ENCODE measurements around the gene ENGASE. TPM values are rescaled to one million over a fixed set of nuclear protein-coding genes. Genes with fewer than 3 reads are reported as not detected.
"Not testable (repeated sequence)": the region's sequence is repeated elsewhere in the genome, so short reads cannot be mapped to it uniquely, and the experiment has no call there.

ENGASE gene
- total and polyA plus RNA-seq, 2 experiments from 2014 or later = 5.1 to 8.4 TPM

DNA sequence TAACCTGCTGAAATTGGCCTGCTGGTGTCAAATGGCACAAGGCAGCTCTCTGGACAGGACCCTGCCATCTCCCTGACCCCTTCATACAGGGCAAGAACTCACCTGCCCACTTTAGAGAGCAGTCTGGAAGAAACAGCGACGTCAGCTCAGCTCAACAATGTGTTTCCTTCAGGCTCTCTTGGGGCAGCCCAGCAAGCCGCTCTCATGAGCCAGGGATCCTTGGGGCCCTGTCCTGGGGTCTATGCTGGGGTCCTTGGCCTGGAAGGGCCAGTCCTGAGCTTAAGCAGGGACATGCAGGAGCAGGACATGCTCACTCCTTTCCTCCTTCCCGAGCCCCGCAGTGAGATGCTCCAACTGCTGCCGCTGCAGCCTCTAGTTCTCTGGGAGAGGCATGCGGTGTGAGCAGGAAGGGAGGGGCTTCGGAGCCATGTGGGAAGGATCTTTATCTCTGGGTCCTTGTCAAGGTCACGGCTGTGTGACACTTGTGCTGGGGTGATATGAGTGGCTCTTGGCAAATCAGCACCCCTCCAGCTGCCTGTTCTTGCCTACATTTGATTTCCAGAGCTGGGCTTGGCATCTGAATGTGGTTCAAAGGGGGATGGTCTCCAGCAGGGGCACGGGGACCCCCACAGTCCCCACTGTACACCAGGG is 47.2 kb upstream of the ENGASE start:
- 0 out of 2 replicates have a peak, but pooled peaks cover 4% of the 10 kb centered on the region for H3F3A ChIP-seq (ENCODE audit: insufficient read depth)
- peaks cover 39% of the 10 kb centered on the region for H3K4me1 ChIP-seq (ENCODE audit: insufficient read depth)
- H3K27me3 ChIP-seq (replicated peaks; ENCODE audit: insufficient read depth) = no peaks in the 10 kb centered on the region
- 15 to 21% methylated on average over 10 of the region's 10 CpGs for WGBS, 2 experiments (ENCODE audit: low coverage in 1 of 2, low lambda C conversion rate in 2 of 2, missing lambda C conversion rate in 2 of 2)
- no peaks in the 10 kb centered on the region for H3K9me3 ChIP-seq (ENCODE audit: low read depth)
- H2AFZ ChIP-seq = no peak overlapping the region
- H3K27ac ChIP-seq = no peak overlapping the region
- H4K20me1 ChIP-seq (ENCODE audit: insufficient read depth) = no peaks in the 10 kb centered on the region
- 0 out of 2 replicates have a peak overlapping the region, but pooled peaks have one; percentile 1 for H3K9ac ChIP-seq
- H3K36me3 ChIP-seq (ENCODE audit: low read depth) = no peaks in the 10 kb centered on the region
- H3K9me2 ChIP-seq (ENCODE audit: insufficient read depth) = no peaks in the 10 kb centered on the region
- DNase-seq = peak; percentile 43
- peak overlapping the region; percentile 56 for H3K4me2 ChIP-seq (ENCODE audit: unreplicated experiment)
- TF ChIP-seq EZH2phosphoT487 (IDR thresholded peaks at IDR 0.05; ENCODE audit: insufficient read depth, low read depth) (no peak), EZH2 (IDR thresholded peaks at IDR 0.05; ENCODE audit: insufficient read depth, poor library complexity, severe bottlenecking) (no peak)
- in situ Hi-C loops (cut with MboI) = no loop called here
- no peaks in the 10 kb centered on the region for H3K79me2 ChIP-seq (ENCODE audit: insufficient read depth)
- 0 out of 2 replicates have a peak overlapping the region, but pooled peaks have one; percentile 34 for H3K4me3 ChIP-seq

GRCh38 chr17:79027925-79028491 is 46.6 kb upstream of the ENGASE start:
- in situ Hi-C loops (cut with MboI) = no loop called here
- peak overlapping the region; percentile 56 for H3K4me2 ChIP-seq (ENCODE audit: unreplicated experiment)
- H3K9ac ChIP-seq = 0 out of 2 replicates have a peak overlapping the region, but pooled peaks have one; percentile 1
- WGBS, 2 experiments (ENCODE audit: low coverage in 1 of 2, low lambda C conversion rate in 2 of 2, missing lambda C conversion rate in 2 of 2) = 25 to 27% methylated on average over 16 of the region's 16 CpGs
- no peak overlapping the region for H3K27ac ChIP-seq
- peaks cover 39% of the 10 kb centered on the region for H3K4me1 ChIP-seq (ENCODE audit: insufficient read depth)
- H3K27me3 ChIP-seq (replicated peaks; ENCODE audit: insufficient read depth) = no peaks in the 10 kb centered on the region
- H3K36me3 ChIP-seq (ENCODE audit: low read depth) = no peaks in the 10 kb centered on the region
- no peaks in the 10 kb centered on the region for H3K9me2 ChIP-seq (ENCODE audit: insufficient read depth)
- no peaks in the 10 kb centered on the region for H4K20me1 ChIP-seq (ENCODE audit: insufficient read depth)
- TF ChIP-seq EZH2phosphoT487 (IDR thresholded peaks at IDR 0.05; ENCODE audit: insufficient read depth, low read depth) (no peak), EZH2 (IDR thresholded peaks at IDR 0.05; ENCODE audit: insufficient read depth, poor library complexity, severe bottlenecking) (no peak)
- H2AFZ ChIP-seq = no peak overlapping the region
- H3K4me3 ChIP-seq = no peak overlapping the region
- DNase-seq = peak; percentile 37
- H3K9me3 ChIP-seq (ENCODE audit: low read depth) = no peaks in the 10 kb centered on the region
- 0 out of 2 replicates have a peak, but pooled peaks cover 4% of the 10 kb centered on the region for H3F3A ChIP-seq (ENCODE audit: insufficient read depth)
- no peaks in the 10 kb centered on the region for H3K79me2 ChIP-seq (ENCODE audit: insufficient read depth)

DNA sequence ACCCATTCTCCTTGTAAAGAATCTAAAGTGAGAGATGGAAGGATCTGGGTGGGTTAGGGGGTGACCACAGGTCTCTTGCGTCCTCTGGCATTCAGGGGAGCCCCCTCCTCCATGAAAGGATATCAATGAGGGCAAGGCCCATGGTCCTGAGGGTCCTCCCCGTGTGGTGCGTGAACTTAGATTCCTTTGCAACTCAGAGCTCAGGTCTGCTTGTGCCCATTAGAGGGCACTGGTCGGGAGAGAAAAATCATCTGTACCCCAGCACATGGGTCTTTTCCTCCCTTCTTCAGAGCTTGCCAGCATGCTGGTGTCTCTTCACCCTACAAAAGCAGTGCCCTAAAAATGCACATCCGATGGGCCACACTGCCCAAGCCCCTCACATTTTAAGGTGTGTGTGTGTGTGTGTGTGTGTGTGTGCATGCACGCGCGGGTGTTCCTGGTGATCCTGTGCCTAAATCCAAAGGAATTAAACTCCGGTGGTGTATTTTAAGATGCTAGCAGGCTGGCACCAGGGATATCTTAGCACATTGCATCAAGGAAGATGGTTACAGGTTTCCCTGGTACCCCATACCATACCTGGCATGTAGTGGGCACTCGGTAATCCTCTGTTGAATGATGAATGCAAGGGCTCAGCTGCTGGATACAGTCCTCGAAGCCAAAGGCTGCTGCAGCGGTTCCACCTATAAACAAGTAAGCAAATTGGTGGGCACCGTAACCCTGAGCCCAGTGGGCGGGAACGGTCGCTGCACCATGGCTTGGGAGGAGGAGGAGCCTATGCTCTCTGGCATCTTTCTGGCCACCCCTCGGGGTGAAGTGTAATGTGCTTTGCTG is 45.9 kb upstream of the ENGASE start:
- H3K4me2 ChIP-seq (ENCODE audit: unreplicated experiment) = no peak overlapping the region
- DNase-seq = peak; percentile 33

DNA sequence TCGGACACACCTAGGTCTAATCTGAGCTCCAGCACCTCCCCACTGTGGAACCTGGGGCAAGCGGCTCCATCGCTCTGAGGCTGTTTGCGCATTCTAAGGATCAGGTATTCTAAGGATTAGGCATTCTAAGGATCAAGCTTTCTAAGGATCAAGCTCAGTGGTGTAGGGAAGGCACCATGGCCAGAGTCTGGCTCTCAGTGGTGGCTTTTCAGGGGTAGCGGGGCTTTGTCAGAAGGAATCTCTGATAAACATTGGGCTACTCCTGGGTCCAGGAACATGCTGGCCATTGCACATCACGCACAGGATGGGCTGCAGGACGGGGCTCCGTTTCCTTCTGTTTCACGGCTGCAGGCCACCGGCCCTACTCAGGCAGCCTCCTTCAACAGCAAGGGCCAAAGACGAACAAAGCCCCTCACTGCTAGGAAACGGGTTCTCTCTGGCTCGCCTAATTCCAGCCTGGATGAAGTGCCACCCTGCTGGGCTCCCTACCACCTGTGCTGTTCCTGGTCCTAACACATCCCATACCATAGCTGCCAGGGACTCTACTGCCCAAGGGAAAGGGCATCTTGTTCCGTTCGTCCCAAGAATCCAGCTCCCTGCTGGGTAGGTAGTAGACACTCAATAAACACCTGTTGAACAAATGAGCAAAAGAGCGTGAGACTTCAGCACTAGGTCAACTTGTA is 45.2 kb upstream of the ENGASE start:
- H3K4me1 ChIP-seq (ENCODE audit: insufficient read depth) = peaks cover 39% of the 10 kb centered on the region
- no peak overlapping the region for H3K4me3 ChIP-seq
- H3F3A ChIP-seq (ENCODE audit: insufficient read depth) = 0 out of 2 replicates have a peak, but pooled peaks cover 4% of the 10 kb centered on the region
- H3K36me3 ChIP-seq (ENCODE audit: low read depth) = no peaks in the 10 kb centered on the region
- H3K79me2 ChIP-seq (ENCODE audit: insufficient read depth) = no peaks in the 10 kb centered on the region
- no peak for DNase-seq
- H3K27ac ChIP-seq = no peak overlapping the region
- H3K9ac ChIP-seq = no peak overlapping the region
- no peak overlapping the region for H2AFZ ChIP-seq
- no peaks in the 10 kb centered on the region for H3K27me3 ChIP-seq (replicated peaks; ENCODE audit: insufficient read depth)
- TF ChIP-seq EZH2 (IDR thresholded peaks at IDR 0.05; ENCODE audit: insufficient read depth, poor library complexity, severe bottlenecking) (no peak), EZH2phosphoT487 (IDR thresholded peaks at IDR 0.05; ENCODE audit: insufficient read depth, low read depth) (no peak)
- in situ Hi-C loops (cut with MboI) = no loop called here
- H3K4me2 ChIP-seq (ENCODE audit: unreplicated experiment) = no peak overlapping the region
- H4K20me1 ChIP-seq (ENCODE audit: insufficient read depth) = no peaks in the 10 kb centered on the region
- WGBS, 2 experiments (ENCODE audit: low coverage in 1 of 2, low lambda C conversion rate in 2 of 2, missing lambda C conversion rate in 2 of 2) = 89 to 93% methylated on average over 16 of the region's 16 CpGs
- no peaks in the 10 kb centered on the region for H3K9me2 ChIP-seq (ENCODE audit: insufficient read depth)
- H3K9me3 ChIP-seq (ENCODE audit: low read depth) = no peaks in the 10 kb centered on the region

More for the DNA sequence above, 45.9 kb upstream of the ENGASE start:
- Histone ChIP-seq H3K9me2 (ENCODE audit: insufficient read depth) (no peaks in the 10 kb centered on the region), H3K27me3 (replicated peaks; ENCODE audit: insufficient read depth) (no peaks in the 10 kb centered on the region), H3K9me3 (ENCODE audit: low read depth) (no peaks in the 10 kb centered on the region), H3K4me1 (ENCODE audit: insufficient read depth) (peaks cover 39% of the 10 kb centered on the region), H3F3A (ENCODE audit: insufficient read depth) (0 out of 2 replicates have a peak, but pooled peaks cover 4% of the 10 kb centered on the region), H3K4me3 (no peak overlapping the region), H2AFZ (no peak overlapping the region), H3K36me3 (ENCODE audit: low read depth) (no peaks in the 10 kb centered on the region), H4K20me1 (ENCODE audit: insufficient read depth) (no peaks in the 10 kb centered on the region), H3K79me2 (ENCODE audit: insufficient read depth) (no peaks in the 10 kb centered on the region), H3K9ac (no peak overlapping the region), H3K27ac (no peak overlapping the region)
- WGBS, 2 experiments (ENCODE audit: low coverage in 1 of 2, low lambda C conversion rate in 2 of 2, missing lambda C conversion rate in 2 of 2) = 85 to 86% methylated on average over 17 of the region's 17 CpGs
- TF ChIP-seq EZH2phosphoT487 (IDR thresholded peaks at IDR 0.05; ENCODE audit: insufficient read depth, low read depth) (no peak), EZH2 (IDR thresholded peaks at IDR 0.05; ENCODE audit: insufficient read depth, poor library complexity, severe bottlenecking) (no peak)
- in situ Hi-C loops (cut with MboI) = no loop called here

- H3F3A ChIP-seq (ENCODE audit: insufficient read depth); H3K4me2 ChIP-seq (ENCODE audit: unreplicated experiment); H3K4me3 ChIP-seq; H3K79me2 ChIP-seq (ENCODE audit: insufficient read depth); H3K27ac ChIP-seq; in situ Hi-C loops (cut with MboI); H3K9me3 ChIP-seq (ENCODE audit: low read depth); H3K9me2 ChIP-seq (ENCODE audit: insufficient read depth); DNase-seq; H3K9ac ChIP-seq; H2AFZ ChIP-seq; H4K20me1 ChIP-seq (ENCODE audit: insufficient read depth); H3K36me3 ChIP-seq (ENCODE audit: low read depth); H3K27me3 ChIP-seq (replicated peaks; ENCODE audit: insufficient read depth): not testable (repeated sequence)
- H3K4me1 ChIP-seq (ENCODE audit: insufficient read depth) = peaks cover 31% of the 10 kb centered on the region
- WGBS, 2 experiments (ENCODE audit: low coverage in 1 of 2, low lambda C conversion rate in 2 of 2, missing lambda C conversion rate in 2 of 2) = 84 to 85% methylated on average over 12 of the region's 12 CpGs
Observed at GRCh38 chr17:79030636-79031035, 44.0 kb upstream of the ENGASE start.
